WTC11 (cell line): ENCODE data around the gene RPN2. TPM values are rescaled to one million over a fixed set of nuclear protein-coding genes. Genes with fewer than 3 reads are reported as not detected.

Source experiments
- ATAC-seq: fragments of 200-7000 bp; cut with Tn5 transposase; 2 replicates; pipeline ENCODE4 v1.10.0; 2021; ENCODE audit warnings: mild to moderate bottlenecking, moderate library complexity
- CTCF ChIA-PET: fragments of 300-600 bp; sonication (Branson Sonifier 250); formaldehyde crosslinking; loops from one replicate; lab custom pipeline; 2021; ENCODE audit warnings: antibody characterized with exemption; lab: Charles Lee
- POLR2A ChIA-PET: fragments of 350-600 bp; sonication (Branson Sonifier 250); formaldehyde crosslinking; loops from one replicate; lab custom pipeline; 2021; ENCODE audit warnings: antibody characterized with exemption; lab: Charles Lee
- DNase-seq: peaks from one replicate; pipeline ENCODE4 v3.0.0; 2021; ENCODE audit warnings: low spot score
- H3K27ac Mint-ChIP-seq: 2 replicates; pipeline ENCODE4 v1.8.0; 2021; ENCODE audit warnings: mixed read lengths
- H3K27me3 Mint-ChIP-seq: 2 replicates; pipeline ENCODE4 v1.8.0; 2021; ENCODE audit warnings: low read depth, mild to moderate bottlenecking, moderate library complexity, mixed read lengths
- H3K36me3 Mint-ChIP-seq: 2 replicates; pipeline ENCODE4 v1.8.0; 2021; ENCODE audit warnings: mixed read lengths
- H3K4me1 Mint-ChIP-seq: 2 replicates; pipeline ENCODE4 v1.8.0; 2022; ENCODE audit warnings: mixed read lengths
- H3K4me3 Mint-ChIP-seq: 2 replicates; pipeline ENCODE4 v1.8.0; 2021; ENCODE audit warnings: mild to moderate bottlenecking, moderate library complexity, mixed read lengths
- H3K9me3 Mint-ChIP-seq: 2 replicates; pipeline ENCODE4 v1.8.0; 2021; ENCODE audit warnings: mixed read lengths
- ARID4B ChIP-seq: sonication (generic); formaldehyde crosslinking; IDR thresholded peaks from 2 replicates; pipeline ENCODE4 v1.8.0; 2023; ENCODE audit warnings: missing genetic modification reagents, mild to moderate bottlenecking, borderline replicate concordance
- CTCF ChIP-seq: fragments of 200-600 bp; IDR thresholded peaks from 2 replicates; pipeline ENCODE4 v1.8.0; 2022; ENCODE audit warnings: antibody characterized with exemption
- FOXJ3 ChIP-seq: sonication (generic); formaldehyde crosslinking; IDR thresholded peaks from 2 replicates; pipeline ENCODE4 v1.9.0; 2021; ENCODE audit warnings: missing genetic modification reagents, mild to moderate bottlenecking, borderline replicate concordance
- GABPB1 ChIP-seq: sonication (generic); formaldehyde crosslinking; IDR thresholded peaks from 2 replicates; pipeline ENCODE4 v1.8.1; 2023; ENCODE audit warnings: mild to moderate bottlenecking, missing genetic modification reagents
- GTF2I ChIP-seq: fragments of 250-450 bp; sonication (Bioruptor Pico); conservative IDR thresholded peaks from 2 replicates; pipeline ENCODE4 v1.4.0; 2021; ENCODE audit warnings: mild to moderate bottlenecking
- HMGXB4 ChIP-seq: sonication (generic); formaldehyde crosslinking; IDR thresholded peaks from 2 replicates; pipeline ENCODE4 v1.8.1; 2023; ENCODE audit warnings: mild to moderate bottlenecking, moderate library complexity, missing genetic modification reagents
- IRF2 ChIP-seq: sonication (generic); formaldehyde crosslinking; IDR thresholded peaks from 2 replicates; pipeline ENCODE4 v1.8.0; 2022; ENCODE audit warnings: low read depth, missing genetic modification reagents, borderline replicate concordance
- MYBL2 ChIP-seq: sonication (generic); formaldehyde crosslinking; IDR thresholded peaks from 2 replicates; pipeline ENCODE4 v1.8.1; 2023; ENCODE audit warnings: mild to moderate bottlenecking, moderate library complexity, missing genetic modification reagents
- NFATC4 ChIP-seq: fragments of 250-450 bp; sonication (Bioruptor Pico); IDR thresholded peaks from 2 replicates; pipeline ENCODE4 v1.9.0; 2021; ENCODE audit warnings: mild to moderate bottlenecking
- NFYB ChIP-seq: sonication (generic); formaldehyde crosslinking; conservative IDR thresholded peaks from 2 replicates; pipeline ENCODE4 v1.8.0; 2022; ENCODE audit warnings: low read depth, missing genetic modification reagents
- NR1H2 ChIP-seq: sonication (generic); formaldehyde crosslinking; IDR thresholded peaks from 2 replicates; pipeline ENCODE4 v1.9.0; 2021; ENCODE audit warnings: mild to moderate bottlenecking, moderate library complexity, missing genetic modification reagents
- NR2C2 ChIP-seq: sonication (generic); formaldehyde crosslinking; IDR thresholded peaks from 2 replicates; pipeline ENCODE4 v1.8.0; 2022; ENCODE audit warnings: mild to moderate bottlenecking, missing genetic modification reagents
- NR3C1 ChIP-seq: sonication (generic); formaldehyde crosslinking; conservative IDR thresholded peaks from 2 replicates; pipeline ENCODE4 v1.8.1; 2023; ENCODE audit warnings: low read depth, mild to moderate bottlenecking, missing genetic modification reagents
- SMAD4 ChIP-seq: sonication (generic); formaldehyde crosslinking; IDR thresholded peaks from 2 replicates; pipeline ENCODE4 v1.8.0; 2022; ENCODE audit warnings: mild to moderate bottlenecking, missing genetic modification reagents
- SP1 ChIP-seq: sonication (generic); formaldehyde crosslinking; conservative IDR thresholded peaks from 2 replicates; pipeline ENCODE4 v1.8.1; 2022; ENCODE audit warnings: missing genetic modification reagents
- TEAD4 ChIP-seq: sonication (generic); formaldehyde crosslinking; IDR thresholded peaks from 2 replicates; pipeline ENCODE4 v1.8.0; 2022; ENCODE audit warnings: mild to moderate bottlenecking, missing genetic modification reagents
- ZMAT4 ChIP-seq: fragments of 250-450 bp; sonication (Bioruptor Pico); IDR thresholded peaks from 2 replicates; pipeline ENCODE4 v1.9.0; 2021; ENCODE audit warnings: mild to moderate bottlenecking
- ZNF263 ChIP-seq: sonication (generic); formaldehyde crosslinking; IDR thresholded peaks from 2 replicates; pipeline ENCODE4 v1.8.1; 2022; ENCODE audit warnings: low read depth, mild to moderate bottlenecking, moderate library complexity, missing genetic modification reagents
- ZNF396 ChIP-seq: fragments of 250-450 bp; sonication (Bioruptor Pico); IDR thresholded peaks from 2 replicates; pipeline ENCODE4 v1.8.0; 2021; ENCODE audit warnings: mild to moderate bottlenecking, moderate library complexity, borderline replicate concordance
- total RNA-seq: library from RNA; stranded (reverse); gene quantifications from 3 replicates; pipeline ENCODE4 v1.2.3, GENCODE V29; 2021

The RPN2 gene
- total RNA-seq, 1 experiment from 2014 or later, result 205 TPM

GRCh38 chr20:37133952-37134351 lies 45.2 kb upstream of the RPN2 start:
- peaks cover 7% of the 10 kb centered on the region for H3K27me3 Mint-ChIP-seq
- H3K27ac Mint-ChIP-seq, result no peak overlapping the region
- H3K4me1 Mint-ChIP-seq, result no peaks in the 10 kb centered on the region
- no peaks in the 10 kb centered on the region for H3K9me3 Mint-ChIP-seq
- no peak for DNase-seq
- CTCF ChIA-PET, result no interaction called here
- TF ChIP-seq ZMAT4 (CRISPR knock-in tag) (no peak), ARID4B (no peak), TEAD4 (CRISPR knock-in tag) (no peak), SP1 (CRISPR knock-in tag) (no peak), ZNF396 (CRISPR knock-in tag) (no peak), NR2C2 (CRISPR knock-in tag) (no peak), GABPB1 (CRISPR knock-in tag) (no peak), NFATC4 (CRISPR knock-in tag) (no peak), NR1H2 (CRISPR knock-in tag) (no peak), NR3C1 (CRISPR knock-in tag) (no peak), MYBL2 (no peak), NFYB (CRISPR knock-in tag) (no peak), IRF2 (CRISPR knock-in tag) (no peak), CTCF (no peak), ZNF263 (CRISPR knock-in tag) (no peak), FOXJ3 (no peak)
- TF ChIP-seq, all 79 proteins: peak for 0
- ATAC-seq, result no peak
- POLR2A ChIA-PET, result no interaction called here
- Mint-ChIP-seq H3K4me3 (no peak overlapping the region), H3K36me3 (no peaks in the 10 kb centered on the region)

GRCh38 chr20:37137547-37137946 lies 41.6 kb upstream of the RPN2 start:
- DNase-seq, result no peak
- no peak for TF ChIP-seq HMGXB4
- TF ChIP-seq GTF2I, result no peak
- no peak for TF ChIP-seq NR2C2 (CRISPR knock-in tag)
- no peak for TF ChIP-seq MYBL2
- TF ChIP-seq SMAD4 (CRISPR knock-in tag), result no peak
- ATAC-seq, result no peak
- Mint-ChIP-seq H3K27ac (no peak overlapping the region), H3K36me3 (no peaks in the 10 kb centered on the region), H3K4me3 (no peak overlapping the region), H3K27me3 (peaks cover 4% of the 10 kb centered on the region), H3K9me3 (no peaks in the 10 kb centered on the region), H3K4me1 (no peaks in the 10 kb centered on the region)
- ChIA-PET POLR2A (no interaction called here), CTCF (interaction anchor here (1.0 kb wide), 1 partner anchor 58 kb away, joined by 3 read pairs; no protein-coding TSS in a partner anchor)
